HL-60 (cell line): ENCODE measurements around the gene NAGLU.

Experiments
- GABPA ChIP-seq: IDR thresholded peaks from 2 replicates; pipeline ENCODE4 v1.6.1; 2012; ENCODE audit warnings: low read depth
- POLR2AphosphoS5 ChIP-seq: IDR thresholded peaks from 2 replicates; pipeline ENCODE4 v1.6.1; 2012; ENCODE audit warnings: low read depth
- TF ChIP-seq, protein P1 (sequence below): IDR thresholded peaks from one replicate; pipeline ENCODE4 v1.5.1; 2011; ENCODE audit warnings: low read length, control low read depth, inconsistent platforms; ENCODE audit not compliant: insufficient read depth
- TF ChIP-seq, protein P2 (sequence below): IDR thresholded peaks from 2 replicates; pipeline ENCODE4 v1.6.1; 2012; ENCODE audit warnings: low read depth; ENCODE audit not compliant: insufficient replicate concordance

DNA sequence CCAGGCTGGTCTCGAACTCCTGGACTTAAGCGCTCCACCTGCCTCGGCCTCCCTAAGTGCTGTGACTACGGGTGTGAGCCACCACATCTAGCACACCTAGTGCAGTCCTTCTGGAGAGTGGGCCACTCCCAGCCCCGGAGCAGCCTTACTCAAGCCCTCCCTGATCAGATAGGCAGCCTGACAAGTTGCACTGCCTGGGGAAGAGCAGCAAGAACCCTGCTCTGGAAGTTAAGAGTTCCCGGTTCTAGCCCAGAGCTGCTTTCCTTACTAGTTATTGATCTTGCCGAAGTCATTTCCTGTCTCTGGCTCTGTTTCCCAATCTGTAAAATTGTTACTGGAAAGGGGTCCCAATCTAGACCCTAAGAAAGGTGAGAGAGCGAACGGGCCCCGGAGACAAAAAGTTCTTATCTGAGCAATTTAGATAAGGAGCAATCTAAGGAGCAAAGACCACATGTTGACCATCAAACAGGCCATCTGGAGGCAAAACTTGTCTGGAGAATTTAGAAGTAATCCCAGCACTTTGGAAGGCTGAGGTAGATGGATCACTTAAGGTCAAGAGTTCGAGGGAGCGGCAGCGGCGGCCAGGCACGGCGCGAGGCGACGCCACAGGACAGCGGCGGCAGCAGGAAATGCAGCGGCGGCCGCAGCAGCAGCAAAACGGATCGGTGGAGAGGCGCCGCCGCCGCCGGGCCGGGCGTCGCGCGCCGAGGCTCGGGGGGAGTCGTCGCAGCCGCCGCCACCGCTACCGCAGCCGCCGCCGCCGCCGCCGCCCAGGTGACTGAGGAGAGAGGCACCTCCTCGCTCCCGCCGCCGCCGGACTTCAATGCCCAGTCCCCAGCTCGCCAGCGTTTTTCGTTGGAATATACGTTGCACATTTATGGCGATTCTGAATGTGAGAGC, 4.3 kb upstream of the NAGLU start:
- TF ChIP-seq, protein P1, sequence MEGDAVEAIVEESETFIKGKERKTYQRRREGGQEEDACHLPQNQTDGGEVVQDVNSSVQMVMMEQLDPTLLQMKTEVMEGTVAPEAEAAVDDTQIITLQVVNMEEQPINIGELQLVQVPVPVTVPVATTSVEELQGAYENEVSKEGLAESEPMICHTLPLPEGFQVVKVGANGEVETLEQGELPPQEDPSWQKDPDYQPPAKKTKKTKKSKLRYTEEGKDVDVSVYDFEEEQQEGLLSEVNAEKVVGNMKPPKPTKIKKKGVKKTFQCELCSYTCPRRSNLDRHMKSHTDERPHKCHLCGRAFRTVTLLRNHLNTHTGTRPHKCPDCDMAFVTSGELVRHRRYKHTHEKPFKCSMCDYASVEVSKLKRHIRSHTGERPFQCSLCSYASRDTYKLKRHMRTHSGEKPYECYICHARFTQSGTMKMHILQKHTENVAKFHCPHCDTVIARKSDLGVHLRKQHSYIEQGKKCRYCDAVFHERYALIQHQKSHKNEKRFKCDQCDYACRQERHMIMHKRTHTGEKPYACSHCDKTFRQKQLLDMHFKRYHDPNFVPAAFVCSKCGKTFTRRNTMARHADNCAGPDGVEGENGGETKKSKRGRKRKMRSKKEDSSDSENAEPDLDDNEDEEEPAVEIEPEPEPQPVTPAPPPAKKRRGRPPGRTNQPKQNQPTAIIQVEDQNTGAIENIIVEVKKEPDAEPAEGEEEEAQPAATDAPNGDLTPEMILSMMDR: no peak
- TF ChIP-seq POLR2AphosphoS5: no peak
- TF ChIP-seq, protein P2, sequence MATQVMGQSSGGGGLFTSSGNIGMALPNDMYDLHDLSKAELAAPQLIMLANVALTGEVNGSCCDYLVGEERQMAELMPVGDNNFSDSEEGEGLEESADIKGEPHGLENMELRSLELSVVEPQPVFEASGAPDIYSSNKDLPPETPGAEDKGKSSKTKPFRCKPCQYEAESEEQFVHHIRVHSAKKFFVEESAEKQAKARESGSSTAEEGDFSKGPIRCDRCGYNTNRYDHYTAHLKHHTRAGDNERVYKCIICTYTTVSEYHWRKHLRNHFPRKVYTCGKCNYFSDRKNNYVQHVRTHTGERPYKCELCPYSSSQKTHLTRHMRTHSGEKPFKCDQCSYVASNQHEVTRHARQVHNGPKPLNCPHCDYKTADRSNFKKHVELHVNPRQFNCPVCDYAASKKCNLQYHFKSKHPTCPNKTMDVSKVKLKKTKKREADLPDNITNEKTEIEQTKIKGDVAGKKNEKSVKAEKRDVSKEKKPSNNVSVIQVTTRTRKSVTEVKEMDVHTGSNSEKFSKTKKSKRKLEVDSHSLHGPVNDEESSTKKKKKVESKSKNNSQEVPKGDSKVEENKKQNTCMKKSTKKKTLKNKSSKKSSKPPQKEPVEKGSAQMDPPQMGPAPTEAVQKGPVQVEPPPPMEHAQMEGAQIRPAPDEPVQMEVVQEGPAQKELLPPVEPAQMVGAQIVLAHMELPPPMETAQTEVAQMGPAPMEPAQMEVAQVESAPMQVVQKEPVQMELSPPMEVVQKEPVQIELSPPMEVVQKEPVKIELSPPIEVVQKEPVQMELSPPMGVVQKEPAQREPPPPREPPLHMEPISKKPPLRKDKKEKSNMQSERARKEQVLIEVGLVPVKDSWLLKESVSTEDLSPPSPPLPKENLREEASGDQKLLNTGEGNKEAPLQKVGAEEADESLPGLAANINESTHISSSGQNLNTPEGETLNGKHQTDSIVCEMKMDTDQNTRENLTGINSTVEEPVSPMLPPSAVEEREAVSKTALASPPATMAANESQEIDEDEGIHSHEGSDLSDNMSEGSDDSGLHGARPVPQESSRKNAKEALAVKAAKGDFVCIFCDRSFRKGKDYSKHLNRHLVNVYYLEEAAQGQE: no peak
- no peak for TF ChIP-seq GABPA
